ENCODE measurements around the gene ANO7. TPM values are rescaled to one million over a fixed set of nuclear protein-coding genes. Genes with fewer than 3 reads are reported as not detected.

ANO7 gene
- total RNA-seq, 1 experiment from 2014 or later = 5.2 TPM

- Histone ChIP-seq H4K20me1 (ENCODE audit: control insufficient read depth, insufficient read depth, insufficient read length) (no peaks in the 10 kb centered on the region), H2AK5ac (ENCODE audit: insufficient read length, low read length) (no peak overlapping the region), H4K5ac (ENCODE audit: insufficient read length, low read depth, low read length) (no peak overlapping the region), H2AFZ (ENCODE audit: low read length) (no peak overlapping the region), H3K4me2 (ENCODE audit: insufficient read depth, insufficient read length, low read length) (no peak overlapping the region), H3K9me3 (ENCODE audit: control insufficient read depth, low read depth, low read length) (no peaks in the 10 kb centered on the region), H3K23ac (ENCODE audit: insufficient read length, low read depth, low read length) (no peak overlapping the region), H3K79me1 (ENCODE audit: insufficient read depth, low read depth, low read length, poor library complexity, severe bottlenecking) (no peaks in the 10 kb centered on the region), H2BK5ac (ENCODE audit: insufficient read length, low read length) (no peak overlapping the region), H3K27ac (ENCODE audit: insufficient read length, low read depth, low read length) (no peak overlapping the region), H2BK12ac (ENCODE audit: insufficient read length, low read depth, low read length) (no peak overlapping the region), H2BK15ac (ENCODE audit: low read depth, low read length) (no peak overlapping the region), H3K14ac (ENCODE audit: insufficient read depth, low read length) (no peak overlapping the region), H3K4me1 (ENCODE audit: insufficient read depth, low read length) (no peaks in the 10 kb centered on the region), H3K9ac (ENCODE audit: extremely low read depth, insufficient read length, low read length) (no peak overlapping the region), H3K18ac (ENCODE audit: insufficient read length, low read depth, low read length) (no peak overlapping the region), H4K91ac (ENCODE audit: insufficient read length, low read depth, low read length) (no peak overlapping the region), H3K23me2 (ENCODE audit: insufficient read length, low read depth, low read length, poor library complexity, severe bottlenecking) (no peaks in the 10 kb centered on the region), H3K79me2 (ENCODE audit: insufficient read depth, low read length) (no peaks in the 10 kb centered on the region), H2BK20ac (ENCODE audit: low read depth, low read length, poor library complexity, severe bottlenecking) (no peak overlapping the region), H3K4ac (ENCODE audit: low read depth, low read length) (no peak overlapping the region), H2BK120ac (ENCODE audit: low read depth, low read length, poor library complexity, severe bottlenecking) (no peak overlapping the region), H3K56ac (ENCODE audit: insufficient read length, low read depth, low read length) (no peak overlapping the region), H4K8ac (replicated peaks; ENCODE audit: insufficient read length, low read depth, low read length) (no peak overlapping the region), H3K27me3 (ENCODE audit: insufficient read depth, low read length) (no peaks in the 10 kb centered on the region), H3T11ph (ENCODE audit: low read length) (no peak overlapping the region)
- H3K9me3 Mint-ChIP-seq = no peaks in the 10 kb centered on the region
- TF ChIP-seq, protein P1, sequence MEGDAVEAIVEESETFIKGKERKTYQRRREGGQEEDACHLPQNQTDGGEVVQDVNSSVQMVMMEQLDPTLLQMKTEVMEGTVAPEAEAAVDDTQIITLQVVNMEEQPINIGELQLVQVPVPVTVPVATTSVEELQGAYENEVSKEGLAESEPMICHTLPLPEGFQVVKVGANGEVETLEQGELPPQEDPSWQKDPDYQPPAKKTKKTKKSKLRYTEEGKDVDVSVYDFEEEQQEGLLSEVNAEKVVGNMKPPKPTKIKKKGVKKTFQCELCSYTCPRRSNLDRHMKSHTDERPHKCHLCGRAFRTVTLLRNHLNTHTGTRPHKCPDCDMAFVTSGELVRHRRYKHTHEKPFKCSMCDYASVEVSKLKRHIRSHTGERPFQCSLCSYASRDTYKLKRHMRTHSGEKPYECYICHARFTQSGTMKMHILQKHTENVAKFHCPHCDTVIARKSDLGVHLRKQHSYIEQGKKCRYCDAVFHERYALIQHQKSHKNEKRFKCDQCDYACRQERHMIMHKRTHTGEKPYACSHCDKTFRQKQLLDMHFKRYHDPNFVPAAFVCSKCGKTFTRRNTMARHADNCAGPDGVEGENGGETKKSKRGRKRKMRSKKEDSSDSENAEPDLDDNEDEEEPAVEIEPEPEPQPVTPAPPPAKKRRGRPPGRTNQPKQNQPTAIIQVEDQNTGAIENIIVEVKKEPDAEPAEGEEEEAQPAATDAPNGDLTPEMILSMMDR (conservative IDR thresholded peaks at IDR 0.05) = no peak
- DNase-seq = no peak
- peaks cover 36 to 93% (median 90%) of the 10 kb centered on the region in 3 experiments for H3K36me3 Mint-ChIP-seq (ENCODE audit: insufficient read depth in 1 of 3, low read depth in 3 of 3)
- no peaks in the 10 kb centered on the region for H3K27me3 Mint-ChIP-seq (ENCODE audit: low read depth)
- H3K4me3 Mint-ChIP-seq = no peak overlapping the region
- H3K27ac Mint-ChIP-seq = no peak overlapping the region; a peak in 1 of 7 replicates
- no CpG with 5 or more reads among the region's 11 CpGs for WGBS (ENCODE audit: extremely low coverage, insufficient read length, low lambda C conversion rate)
- no peaks in the 10 kb centered on the region for H3K4me1 Mint-ChIP-seq
Observed at GRCh38 chr2:241257419-241258032, 69.0 kb downstream of the ANO7 start.
